Measurements from ENCODE around the gene SSRP1. TPM values are rescaled to one million over a fixed set of nuclear protein-coding genes. Genes with fewer than 3 reads are reported as not detected.

Gene SSRP1
- total RNA-seq = 119 and 124 TPM in 2 replicates

GRCh38 chr11:57335343-57336110, at the start of gene SSRP1:
Gene SSRP1, minus strand, starts transcription at chr11:57335892. Its CDS starts 771 bp downstream, at chr11:57335121.

GRCh38 chr11:57380975-57381374, 45.3 kb upstream of the SSRP1 start, which contains the start of gene PRG3:
Gene PRG3, minus strand, starts transcription at chr11:57381150. Its CDS starts 442 bp downstream, at chr11:57380708.

GRCh38 chr11:57338142-57338541, 2.5 kb upstream of the SSRP1 start, which contains the start of gene P2RX3:
Gene P2RX3, plus strand, starts transcription at chr11:57338352. Its CDS starts 199 bp downstream, at chr11:57338551.

GRCh38 chr11:57324886-57325734, 10.6 kb downstream of the SSRP1 start, which contains the start of gene TNKS1BP1:
Gene TNKS1BP1, minus strand, starts transcription at chr11:57324952. Its CDS starts 3,067 bp downstream, at chr11:57321885.

Other genes with a start within 250 kb of the SSRP1 start
- under 0.01 and 0.07 TPM in 2 replicates for gene LRRC55, start 153.9 kb downstream of the SSRP1 start, total RNA-seq
- 0.27 TPM in 1 of 2 replicates, not detected in the other for gene APLNR, start 98.6 kb downstream of the SSRP1 start, total RNA-seq
- 51.0 and 53.1 TPM in 2 replicates for gene TNKS1BP1, start 10.9 kb downstream of the SSRP1 start, total RNA-seq
- not detected in 2 replicates for gene P2RX3, start 2.5 kb upstream of the SSRP1 start, total RNA-seq
- gene PRG3, start 45.3 kb upstream of the SSRP1 start, total RNA-seq = not detected in 2 replicates
- gene PRG2, start 54.8 kb upstream of the SSRP1 start, total RNA-seq = not detected in 2 replicates
- gene SLC43A3, start 91.2 kb upstream of the SSRP1 start, total RNA-seq = 56.3 and 68.5 TPM in 2 replicates
- gene RTN4RL2, start 124.6 kb upstream of the SSRP1 start, total RNA-seq = 0.15 and 0.67 TPM in 2 replicates
- 4.5 and 7.2 TPM in 2 replicates for gene SLC43A1, start 179.8 kb upstream of the SSRP1 start, total RNA-seq
- gene TIMM10, start 194.9 kb upstream of the SSRP1 start, total RNA-seq = 92.7 and 93.9 TPM in 2 replicates
- not detected in 2 replicates for gene SMTNL1, start 201.7 kb upstream of the SSRP1 start, total RNA-seq
- gene UBE2L6, start 231.8 kb upstream of the SSRP1 start, total RNA-seq = 104 and 108 TPM in 2 replicates